Vagina (tissue), 2 donors: ENCODE data around the gene GPR176. TPM values are rescaled to one million over a fixed set of nuclear protein-coding genes. Genes with fewer than 3 reads are reported as not detected.

Source experiments
- DNase-seq, 2 donors: peaks; one replicate each; pipeline ENCODE4 v3.0.0-alpha.2; 2017; ENCODE audit errors: extremely low spot score in 2 of 2
- H3K27ac ChIP-seq: fragments of 200-600 bp; sonication (generic); one replicate; pipeline ENCODE4 v1.5.1; 2019
- H3K27me3 ChIP-seq: fragments of 200-600 bp; sonication (generic); one replicate; pipeline ENCODE4 v1.5.1; 2019
- H3K36me3 ChIP-seq, 2 donors: fragments of 200-600 bp; sonication (generic); one replicate each; pipeline ENCODE4 v1.5.1; 2017 to 2019
- H3K4me1 ChIP-seq: fragments of 200-600 bp; sonication (generic); one replicate; pipeline ENCODE4 v1.5.1; 2019
- H3K4me3 ChIP-seq, 2 donors: fragments of 200-600 bp; sonication (generic); 1 replicate in 1 of 2; 2 replicates in 1 of 2; pipeline ENCODE4 v1.5.1; 2016 to 2019
- H3K9me3 ChIP-seq: fragments of 200-600 bp; sonication (generic); one replicate; pipeline ENCODE4 v1.5.1; 2019
- CTCF ChIP-seq, 3 experiments: fragments of 450-650 bp in 2 of 3; fragments of 200-600 bp in 1 of 3; sonication (generic) in 1 of 3; IDR thresholded peaks; one replicate each; pipeline ENCODE4 v1.5.1; 2017 to 2019; ENCODE audit warnings: antibody characterized with exemption in 3 of 3, mild to moderate bottlenecking in 2 of 3, moderate library complexity in 2 of 3
- POLR2A ChIP-seq, 2 donors: fragments of 450-650 bp; IDR thresholded peaks; one replicate each; pipeline ENCODE4 v1.6.1; 2017; ENCODE audit warnings: antibody characterized with exemption in 2 of 2, mild to moderate bottlenecking in 2 of 2, moderate library complexity in 2 of 2
- POLR2AphosphoS5 ChIP-seq, 2 donors: sonication (generic); formaldehyde crosslinking; IDR thresholded peaks; one replicate each; pipeline ENCODE4 v1.9.0; 2017; ENCODE audit warnings: antibody characterized with exemption in 2 of 2, mild to moderate bottlenecking in 2 of 2, low read depth in 1 of 2; ENCODE audit not compliant: insufficient read depth in 1 of 2
- intact Hi-C: fragments of 100-400 bp; cut with DNase I; formaldehyde crosslinking; loops from one replicate; pipeline ENCODE4 v1.15.1; 2023
- total RNA-seq: library from RNA; depleted of rRNA; stranded (reverse); fragments of >200 nt; gene quantifications from one replicate; pipeline ENCODE4 v1.2.3, GENCODE V29; 2016

GPR176 gene
- total RNA-seq, 1 donor from 2014 or later: 5.4 TPM

- TF ChIP-seq POLR2AphosphoS5 (IDR thresholded peaks at IDR 0.05; ENCODE audit: insufficient read depth in 1 of 2, low read depth in 1 of 2) (no peak), CTCF (IDR thresholded peaks at IDR 0.05) (no peak), POLR2A (IDR thresholded peaks at IDR 0.05) (no peak)
- Histone ChIP-seq H3K4me1 (peaks cover 26% of the 10 kb centered on the region), H3K36me3 (no peaks in the 10 kb centered on the region), H3K4me3 (no peak overlapping the region), H3K27ac (no peak overlapping the region), H3K9me3 (no peaks in the 10 kb centered on the region), H3K27me3 (no peaks in the 10 kb centered on the region)
- DNase-seq: no peak
- intact Hi-C loops: loop anchor here (5.0 kb wide), 1 partner anchor 260 kb away; no protein-coding TSS in a partner anchor
These were observed 132.6 kb downstream of the GPR176 start for GRCh38 chr15:39787479-39787878.

GRCh38 chr15:39786447-39787056 lies 133.5 kb downstream of the GPR176 start:
- Histone ChIP-seq H3K4me1 (peaks cover 26% of the 10 kb centered on the region), H3K27ac (peak overlapping the region; percentile 25), H3K27me3 (no peaks in the 10 kb centered on the region), H3K9me3 (no peaks in the 10 kb centered on the region), H3K4me3 (no peak overlapping the region), H3K36me3 (no peaks in the 10 kb centered on the region)
- peak in 1 of 2 donors; percentile 25 for TF ChIP-seq POLR2AphosphoS5 (IDR thresholded peaks at IDR 0.05; ENCODE audit: insufficient read depth in 1 of 2, low read depth in 1 of 2)
- TF ChIP-seq CTCF (IDR thresholded peaks at IDR 0.05): peak; percentile 35 to 66 (median 49)
- no peak for TF ChIP-seq POLR2A (IDR thresholded peaks at IDR 0.05)
- no peak for DNase-seq
- intact Hi-C loops: loop anchor here (5.0 kb wide), 1 partner anchor 261 kb away; no protein-coding TSS in a partner anchor

- Histone ChIP-seq H3K27me3 (no peaks in the 10 kb centered on the region), H3K27ac (no peak overlapping the region), H3K9me3 (no peaks in the 10 kb centered on the region), H3K36me3 (no peaks in the 10 kb centered on the region), H3K4me1 (peaks cover 26% of the 10 kb centered on the region), H3K4me3 (no peak overlapping the region)
- intact Hi-C loops: loop anchor here (5.0 kb wide), 1 partner anchor 261 kb away; no protein-coding TSS in a partner anchor
- DNase-seq: no peak
- no peak for TF ChIP-seq POLR2AphosphoS5 (IDR thresholded peaks at IDR 0.05; ENCODE audit: insufficient read depth in 1 of 2, low read depth in 1 of 2)
- no peak for TF ChIP-seq POLR2A (IDR thresholded peaks at IDR 0.05)
- TF ChIP-seq CTCF (IDR thresholded peaks at IDR 0.05): no peak
These were observed 134.2 kb downstream of the GPR176 start for GRCh38 chr15:39785841-39786240.

GRCh38 chr15:39785139-39785538 lies 134.9 kb downstream of the GPR176 start:
- Histone ChIP-seq H3K4me1 (peaks cover 26% of the 10 kb centered on the region), H3K27ac (no peak overlapping the region), H3K27me3 (no peaks in the 10 kb centered on the region), H3K9me3 (no peaks in the 10 kb centered on the region), H3K36me3 (no peaks in the 10 kb centered on the region), H3K4me3 (no peak overlapping the region)
- intact Hi-C loops: loop anchor here (5.0 kb wide), 1 partner anchor 262 kb away; no protein-coding TSS in a partner anchor
- TF ChIP-seq CTCF (IDR thresholded peaks at IDR 0.05) (no peak), POLR2A (IDR thresholded peaks at IDR 0.05) (no peak), POLR2AphosphoS5 (IDR thresholded peaks at IDR 0.05; ENCODE audit: insufficient read depth in 1 of 2, low read depth in 1 of 2) (no peak)
- DNase-seq: no peak

- Histone ChIP-seq H3K4me1 (peaks cover 26% of the 10 kb centered on the region), H3K36me3 (no peaks in the 10 kb centered on the region), H3K27ac (no peak overlapping the region), H3K27me3 (no peaks in the 10 kb centered on the region), H3K9me3 (no peaks in the 10 kb centered on the region), H3K4me3 (no peak overlapping the region)
- intact Hi-C loops: loop anchor here (5.0 kb wide), 1 partner anchor 263 kb away; no protein-coding TSS in a partner anchor
- DNase-seq: no peak
- TF ChIP-seq POLR2A (IDR thresholded peaks at IDR 0.05) (no peak), POLR2AphosphoS5 (IDR thresholded peaks at IDR 0.05; ENCODE audit: insufficient read depth in 1 of 2, low read depth in 1 of 2) (no peak), CTCF (IDR thresholded peaks at IDR 0.05) (no peak)
These were observed 135.4 kb downstream of the GPR176 start for GRCh38 chr15:39784638-39785037.
